NCI-H2029 (cell line): ENCODE results near the gene CD40.
"Not testable (repeated sequence)": the region's sequence is repeated elsewhere in the genome, so short reads cannot be mapped to it uniquely, and the experiment has no call there.

Experiments used
- DNase-seq: peaks from one replicate; lab custom pipeline; 2025; lab: John Stamatoyannopoulos, UW

CD40 gene

DNA sequence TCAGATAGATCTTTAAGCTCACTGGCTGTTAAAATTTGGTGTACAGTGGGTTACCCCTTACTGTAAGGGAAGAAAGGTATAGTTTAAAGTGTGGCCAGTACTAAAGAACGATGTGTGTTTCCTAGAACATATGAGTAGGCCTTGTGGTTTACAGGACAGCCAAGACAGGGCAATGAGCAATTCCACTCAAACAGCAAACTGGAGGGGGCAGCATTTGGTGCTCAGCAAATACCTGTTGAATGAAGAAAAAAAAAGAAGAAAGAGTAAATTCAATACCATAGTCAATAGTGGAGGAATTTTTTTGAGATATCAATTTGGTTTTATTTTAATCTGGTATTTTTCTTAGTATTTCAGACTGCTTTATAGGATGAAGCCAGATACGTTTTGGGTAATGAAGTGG is 24.6 kb upstream of the CD40 start:
- no peak for DNase-seq

GRCh38 chr20:46099491-46100287 is 18.4 kb upstream of the CD40 start:
- DNase-seq: no peak

DNA sequence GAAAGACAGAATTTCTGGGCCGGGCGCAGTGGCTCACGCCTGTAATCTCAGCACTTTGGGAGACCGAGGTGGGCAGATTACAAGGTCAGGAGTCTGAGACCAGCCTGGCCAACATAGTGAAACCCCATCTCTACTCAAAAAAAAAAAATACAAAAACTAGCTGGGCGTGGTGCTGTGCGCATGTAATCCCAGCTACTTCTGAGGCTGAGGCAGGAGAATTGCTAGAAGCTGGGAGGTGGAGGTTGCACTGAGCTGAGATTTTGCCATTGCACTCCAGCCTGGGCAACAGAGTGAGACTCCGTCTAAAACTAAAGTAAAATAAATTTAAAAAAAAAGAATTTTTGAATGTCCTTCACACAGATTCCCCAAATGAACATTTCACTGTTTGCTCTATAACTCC is 17.7 kb upstream of the CD40 start:
- DNase-seq: not testable (repeated sequence)

GRCh38 chr20:46100988-46101387 is 17.1 kb upstream of the CD40 start:
- DNase-seq: no peak

GRCh38 chr20:46101957-46102356 is 16.2 kb upstream of the CD40 start:
- DNase-seq: no peak

DNA sequence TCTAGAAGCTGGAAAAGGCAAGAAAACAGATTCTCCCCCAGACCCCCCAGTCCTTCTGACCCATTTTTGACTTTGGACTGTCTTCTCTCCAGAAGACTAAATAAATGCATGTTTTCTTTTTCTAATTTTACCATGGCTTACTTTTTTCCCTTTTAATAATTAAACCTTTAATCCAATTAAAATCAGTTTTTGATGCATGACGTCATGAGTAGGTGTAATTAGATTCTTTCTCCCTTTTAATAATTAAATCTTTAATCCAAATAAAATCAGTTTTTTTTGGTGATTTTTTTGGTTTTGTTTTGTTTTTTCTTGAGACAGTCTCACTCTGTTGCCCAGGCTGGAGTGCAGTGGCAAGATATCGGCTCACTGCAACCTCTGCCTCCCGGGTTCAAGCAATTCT is 15.2 kb upstream of the CD40 start:
- no peak for DNase-seq

- DNase-seq: no peak
Measured at GRCh38 chr20:46104262-46104661, 13.9 kb upstream of the CD40 start.

- no peak for DNase-seq
Measured at GRCh38 chr20:46107061-46107460, 11.1 kb upstream of the CD40 start.

DNA sequence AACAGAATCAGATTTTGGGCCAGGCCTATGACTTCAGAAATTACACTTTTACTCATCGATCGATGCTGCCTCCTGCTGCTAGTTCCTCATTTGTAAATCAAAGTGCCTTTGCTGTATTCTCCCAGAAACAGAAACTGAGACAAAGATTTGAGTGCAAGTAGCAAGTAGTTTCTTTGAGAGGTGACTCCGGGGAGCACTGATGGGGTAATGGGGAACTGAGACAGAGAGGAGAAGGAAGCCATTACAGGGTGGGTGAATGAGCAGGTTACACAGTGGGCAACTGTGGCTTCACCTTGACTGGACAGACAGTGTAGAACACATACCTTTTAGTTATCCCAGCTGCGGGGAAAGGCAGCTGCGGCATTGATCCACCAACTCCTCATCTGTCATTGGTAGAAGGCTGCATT is 9.7 kb upstream of the CD40 start:
- DNase-seq: no peak

GRCh38 chr20:46108976-46109375 is 9.1 kb upstream of the CD40 start:
- DNase-seq: no peak

DNA sequence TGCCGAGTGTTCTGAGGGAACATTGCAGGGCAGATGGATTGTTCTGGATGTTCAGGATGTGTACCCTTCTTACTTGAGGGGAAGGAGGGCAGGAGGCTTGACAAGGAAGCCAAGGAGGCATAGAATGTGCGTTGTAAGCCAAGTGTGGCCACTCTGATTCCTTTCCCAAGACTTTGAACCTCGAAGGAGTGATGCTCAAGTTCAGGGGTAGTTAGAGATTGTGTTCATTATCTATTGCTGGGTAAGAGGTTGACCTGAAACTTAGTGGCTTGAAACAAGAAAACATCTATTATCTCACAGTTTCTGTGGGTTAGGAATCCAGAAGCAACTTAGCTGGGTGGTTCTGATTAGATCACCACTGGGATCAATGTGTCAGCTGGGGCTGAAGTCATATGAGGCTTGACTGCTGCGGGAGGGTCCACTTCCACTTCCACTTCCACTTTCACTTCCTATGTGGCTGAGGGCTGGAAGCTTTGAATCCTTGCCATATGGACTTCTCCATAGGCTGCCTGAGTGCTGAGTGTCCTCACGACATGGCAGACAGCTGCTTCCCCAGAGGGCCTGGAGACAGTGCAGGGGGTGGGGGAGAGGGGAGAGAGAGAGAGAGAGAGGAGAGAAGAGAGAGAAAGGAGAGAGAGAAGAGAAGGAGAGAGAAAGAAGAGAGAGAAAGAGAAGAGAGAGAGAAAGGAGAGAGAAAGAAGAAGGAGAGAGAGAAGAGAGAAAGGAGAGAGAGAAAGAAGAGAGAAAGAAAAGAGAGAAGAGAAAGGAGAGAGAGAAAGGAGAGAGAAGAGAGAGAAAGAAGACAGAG is 6.9 kb upstream of the CD40 start:
- no peak for DNase-seq

DNA sequence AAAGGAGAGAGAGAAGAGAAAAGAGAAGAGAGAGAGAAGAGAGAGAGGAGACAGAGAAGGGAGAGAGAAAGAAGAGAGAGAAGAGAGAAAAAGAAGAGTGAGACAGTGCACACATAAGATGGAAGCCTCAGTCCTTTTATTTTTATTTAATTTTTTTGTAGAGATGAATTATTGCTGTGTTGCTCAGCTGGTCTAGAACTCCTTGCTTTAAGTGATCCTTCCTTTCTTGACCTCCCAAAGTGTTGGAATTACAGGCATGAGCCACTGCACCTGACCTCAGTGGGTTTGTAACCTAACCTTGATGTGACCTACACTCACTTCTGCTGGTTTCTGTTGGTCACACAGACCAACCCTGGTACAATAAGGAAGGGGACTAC is 6.3 kb upstream of the CD40 start:
- no peak for DNase-seq

DNA sequence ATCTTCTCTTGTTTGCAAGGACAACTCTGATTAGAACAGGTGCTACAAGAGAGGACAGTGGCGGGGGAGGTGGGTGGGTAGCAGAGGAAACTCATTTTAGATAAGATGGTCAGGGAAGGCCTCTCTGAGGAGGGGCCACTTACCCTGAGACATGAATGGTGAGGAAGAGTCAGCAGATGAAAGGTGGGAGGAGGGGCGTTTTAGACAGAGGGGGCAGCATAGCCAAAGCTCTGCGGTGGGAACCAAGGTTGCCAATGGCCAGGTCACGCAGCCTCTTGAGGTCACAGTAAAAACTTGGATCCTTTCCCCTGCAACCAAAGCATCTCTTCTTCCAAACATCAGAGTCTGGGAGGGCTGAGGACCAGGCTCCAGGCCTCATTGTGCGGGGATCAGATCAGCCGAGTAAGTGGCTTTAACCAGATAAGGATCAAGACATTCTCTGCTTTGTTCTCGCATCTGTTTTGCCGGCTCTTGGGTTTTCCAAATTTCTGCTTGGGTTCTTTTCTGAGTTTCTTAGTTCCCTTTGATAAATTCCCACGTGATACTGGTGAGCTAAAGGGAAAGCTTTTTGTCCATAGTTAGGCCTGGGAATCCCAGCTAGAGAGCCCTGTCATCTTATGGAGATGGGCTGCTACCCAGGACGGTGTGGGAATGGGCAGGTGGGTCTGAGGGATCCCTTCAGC is 5.5 kb upstream of the CD40 start:
- DNase-seq: no peak

DNA sequence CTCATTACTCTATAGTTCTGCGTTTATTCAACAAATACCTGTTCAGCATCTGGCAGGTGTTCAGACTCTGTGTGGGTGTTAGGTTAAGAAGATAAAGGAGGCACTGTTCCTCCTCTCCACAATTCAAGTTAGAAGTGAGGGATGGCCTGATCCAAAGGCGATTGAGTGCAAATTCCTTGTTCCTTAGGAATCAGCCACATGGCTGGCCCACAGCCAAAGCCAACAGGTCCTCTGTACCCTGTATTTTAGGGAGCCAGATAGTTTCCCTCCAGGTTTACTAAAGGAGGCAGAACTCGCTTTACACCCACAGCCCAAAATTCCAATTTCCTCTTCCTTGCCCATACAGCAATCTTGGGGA is 5.0 kb upstream of the CD40 start:
- DNase-seq: no peak

DNA sequence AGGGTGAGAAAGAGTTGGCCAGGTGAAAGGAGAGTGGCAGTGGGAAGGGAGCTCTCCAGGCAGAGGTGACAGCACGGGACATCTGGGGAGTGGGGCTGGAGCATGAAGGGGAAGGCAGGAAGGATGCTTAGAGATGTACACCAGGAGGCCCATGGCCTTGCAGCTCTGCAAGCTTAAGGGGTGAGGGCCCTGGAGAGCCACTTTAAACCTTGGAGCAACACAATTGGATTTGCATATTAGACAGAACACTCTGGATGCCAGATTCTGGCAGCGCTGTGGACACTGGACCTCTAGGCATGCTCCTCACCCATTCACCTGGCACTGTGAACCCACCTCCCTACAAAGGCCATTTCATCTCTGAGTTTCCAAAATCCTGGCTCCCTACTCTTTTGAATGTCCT is 3.7 kb upstream of the CD40 start:
- no peak for DNase-seq

DNA sequence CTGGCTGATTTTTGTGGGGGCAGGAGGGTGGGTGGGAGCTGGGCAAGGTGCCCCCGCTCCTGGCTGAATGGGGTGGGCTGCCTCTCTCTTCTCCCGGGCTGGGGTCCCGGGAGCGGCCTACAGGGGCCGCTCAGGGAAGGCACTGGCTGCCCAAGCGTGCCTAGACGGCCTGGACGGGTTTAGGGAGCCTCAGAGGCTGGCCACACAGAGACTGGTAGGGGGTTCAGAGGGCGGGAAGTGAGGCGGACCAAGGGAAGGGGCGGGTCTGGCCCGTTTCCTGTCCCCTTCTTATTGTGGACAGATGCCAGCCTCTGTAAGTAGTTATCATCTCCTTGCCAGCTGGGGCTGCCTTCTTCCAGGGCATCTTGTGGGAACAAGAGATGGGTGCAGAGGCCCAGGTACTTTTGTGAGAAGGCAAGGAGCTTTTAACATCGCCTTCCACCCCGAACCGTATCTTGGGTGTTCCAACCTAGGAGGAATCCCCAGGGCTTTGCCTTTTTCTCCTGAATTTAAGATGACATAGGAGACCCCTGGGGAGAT is 437 bp downstream of the CD40 start:
- no peak for DNase-seq

GRCh38 chr20:46119028-46119546 is 973 bp downstream of the CD40 start:
- DNase-seq: no peak

GRCh38 chr20:46119547-46119946 is 1.4 kb downstream of the CD40 start:
- DNase-seq: no peak

- DNase-seq: no peak
Measured at GRCh38 chr20:46120136-46120535, 2.0 kb downstream of the CD40 start.

DNA sequence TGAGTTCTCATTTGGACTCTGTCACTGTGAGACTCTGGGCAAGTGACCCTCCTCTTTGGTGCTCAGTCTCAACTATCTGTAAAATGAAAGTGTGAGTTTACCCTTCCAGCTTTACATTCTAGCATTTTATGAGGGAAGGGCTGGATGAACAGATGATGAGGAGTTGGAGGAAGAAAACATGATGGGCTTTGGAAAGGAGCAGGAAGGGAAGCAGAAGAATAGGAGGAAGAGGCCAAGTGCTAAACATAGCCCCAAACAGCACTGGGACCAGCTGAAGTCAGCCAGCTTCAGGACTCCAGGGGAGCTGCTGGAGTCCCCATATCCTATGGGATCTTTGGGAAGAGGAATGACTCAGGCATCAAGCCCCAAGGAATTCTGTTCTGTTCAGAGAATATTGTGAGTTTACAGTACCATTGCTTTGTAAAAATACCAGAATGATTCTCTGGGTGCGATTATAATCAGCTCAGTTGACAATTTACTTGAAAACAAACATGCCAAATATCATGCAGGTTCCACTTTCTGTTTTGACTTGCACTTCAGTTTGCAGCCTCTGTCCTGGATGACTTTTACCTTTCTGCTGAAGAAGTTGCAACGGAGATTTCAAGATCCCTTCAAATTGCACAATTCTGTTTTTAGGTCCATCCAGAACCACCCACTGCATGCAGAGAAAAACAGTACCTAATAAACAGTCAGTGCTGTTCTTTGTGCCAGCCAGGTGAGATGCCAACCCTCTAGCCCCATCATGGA is 3.2 kb downstream of the CD40 start:
- no peak for DNase-seq

GRCh38 chr20:46122071-46122470 is 4.0 kb downstream of the CD40 start:
- DNase-seq: no peak
